Kidney (tissue), 14 donors: Measurements from ENCODE around the gene CILP2. TPM values are rescaled to one million over a fixed set of nuclear protein-coding genes. Genes with fewer than 3 reads are reported as not detected.

ENCODE experiments used
- DNase-seq, 5 donors: peaks; one replicate each; pipeline ENCODE4 v3.0.0-alpha.2; 2013 to 2020
- FAIRE-seq: peaks from 2 replicates; lab custom pipeline; 2012; peaks lifted over from hg19 to GRCh38; lab: Jason Lieb, UNC
- H3K27ac ChIP-seq, 2 donors: one replicate each; pipeline ENCODE4 v1.7.0; 2013; ENCODE audit warnings: low read depth in 2 of 2, low read length in 2 of 2, inconsistent platforms in 1 of 2
- H3K27me3 ChIP-seq: one replicate; pipeline ENCODE4 v1.7.1; 2013; ENCODE audit warnings: low read length, inconsistent platforms; ENCODE audit not compliant: control insufficient read depth, insufficient read depth
- H3K36me3 ChIP-seq, 3 donors: one replicate each; pipeline versions ENCODE4 v1.7.0 to v1.7.1; 2013; ENCODE audit warnings: low read length in 3 of 3, control low read depth in 1 of 3, inconsistent platforms in 1 of 3; ENCODE audit not compliant: insufficient read depth in 3 of 3, control insufficient read depth in 2 of 3
- H3K4me1 ChIP-seq, 3 donors: one replicate each; pipeline versions ENCODE4 v1.7.0 to v1.7.1; 2013; ENCODE audit warnings: low read length in 3 of 3, inconsistent platforms in 1 of 3, low read depth in 1 of 3; ENCODE audit not compliant: control insufficient read depth in 2 of 3, insufficient read depth in 2 of 3
- H3K4me3 ChIP-seq, 3 donors: one replicate each; pipeline versions ENCODE4 v1.7.0 to v1.8.1; 2013; ENCODE audit warnings: low read length in 3 of 3, control low read depth in 1 of 3, inconsistent platforms in 1 of 3
- H3K9ac ChIP-seq, 3 donors: one replicate each; pipeline versions ENCODE4 v1.7.0 to v1.7.1; 2013; ENCODE audit warnings: low read length in 3 of 3, control low read depth in 1 of 3, inconsistent platforms in 1 of 3
- H3K9me3 ChIP-seq, 3 donors: one replicate each; pipeline versions ENCODE4 v1.7.0 to v1.7.1; 2013; ENCODE audit warnings: low read length in 3 of 3, control low read depth in 1 of 3, inconsistent platforms in 1 of 3; ENCODE audit not compliant: control insufficient read depth in 2 of 3, insufficient read depth in 1 of 3
- CTCF ChIP-seq: IDR thresholded peaks from 3 replicates; pipeline ENCODE4 v1.5.1; 2012; ENCODE audit warnings: mild to moderate bottlenecking, moderate library complexity, borderline replicate concordance; ENCODE audit not compliant: insufficient read depth; ENCODE audit errors: extremely low read depth
- intact Hi-C: fragments of 100-400 bp; cut with DNase I; formaldehyde crosslinking; loops from one replicate; pipeline ENCODE4 v1.11.1; 2022
- polyA plus RNA-seq: library from polyadenylated mRNA; stranded (reverse); fragments of 350-450 nt; fragmentation: Illumina TruSeq; extraction: RNeasy Lipid Tissue Mini Kit (QIAGEN cat#74804); gene quantifications from one replicate; pipeline ENCODE4 v1.2.3, GENCODE V29; 2014; ENCODE audit warnings: low read depth, low replicate concordance; ENCODE audit not compliant: insufficient read depth
- total RNA-seq: library from RNA; stranded (reverse); fragmentation: NEBNext Ultra II Directional; extraction: Animal tissue kit (Norgen Biotek cat#: 25700); gene quantifications from one replicate; pipeline ENCODE4 v1.2.1, GENCODE V29; 2021
- donor health status: control.
- donor health status: control.
- donor health status: control.
- donor health status: control.
- donor health status: control.
- donor health status: DM: yes; HTN: yes; CAD: no.
- donor health status: Normal renal cell carcinoma (clear cell type).

CILP2 gene
- total and polyA plus RNA-seq, 2 donors from 2014 or later, result 0.41 TPM; not detected in 1

DNA sequence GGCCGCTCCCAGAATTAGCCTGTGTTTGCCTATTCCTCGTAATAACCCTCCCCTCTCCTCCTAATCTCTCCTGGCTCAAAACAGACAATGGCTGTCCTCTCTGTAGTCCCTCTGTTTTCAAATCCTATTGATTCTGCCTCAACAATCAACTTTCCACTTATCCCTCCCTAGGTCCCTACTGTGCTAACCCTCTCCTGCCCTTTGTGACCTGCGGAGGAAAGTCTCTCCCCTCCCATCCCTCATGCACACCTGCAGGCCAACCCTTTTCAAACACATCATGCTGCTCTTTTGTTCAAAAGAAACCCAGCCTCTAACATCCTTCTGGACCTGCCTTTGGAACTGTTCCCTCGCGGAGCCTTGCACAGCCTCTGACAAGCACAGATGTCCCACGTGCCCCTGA is 37.3 kb downstream of the CILP2 start:
- Histone ChIP-seq H3K4me1 (no peaks in the 10 kb centered on the region), H3K36me3 (no peaks in the 10 kb centered on the region), H3K27ac (no peak overlapping the region), H3K9ac (no peak overlapping the region), H3K9me3 (no peaks in the 10 kb centered on the region), H3K27me3 (no peaks in the 10 kb centered on the region), H3K4me3 (no peak overlapping the region)
- intact Hi-C loops, result no loop called here
- FAIRE-seq (no peak), DNase-seq (no peak)
- no peak for TF ChIP-seq CTCF

DNA sequence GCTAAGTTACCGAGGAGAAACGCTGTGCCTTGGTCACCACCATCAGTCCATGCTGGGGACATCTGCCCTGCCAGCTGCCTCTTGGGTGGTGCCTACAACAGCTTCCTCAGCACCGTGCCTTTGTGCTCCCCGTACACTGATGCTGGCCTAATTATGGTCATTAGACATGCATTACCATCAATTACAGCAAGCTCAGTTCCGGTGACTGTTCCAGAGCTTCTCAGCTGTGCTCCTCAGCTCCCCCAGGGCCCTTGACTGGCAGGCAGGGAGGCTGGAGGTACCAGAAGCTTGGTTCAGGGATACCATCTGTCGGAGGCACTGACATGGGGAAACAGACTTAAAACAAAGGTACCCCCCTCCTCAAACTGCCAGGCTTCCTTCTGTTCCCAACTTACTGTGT is 40.2 kb downstream of the CILP2 start:
- H3K9ac ChIP-seq, result no peak overlapping the region
- H3K36me3 ChIP-seq, result no peaks in the 10 kb centered on the region
- no peaks in the 10 kb centered on the region for H3K4me1 ChIP-seq
- H3K27ac ChIP-seq, result no peak overlapping the region
- H3K4me3 ChIP-seq, result no peak overlapping the region
- no peak for TF ChIP-seq CTCF
- no peaks in the 10 kb centered on the region for H3K27me3 ChIP-seq
- DNase-seq, result no peak
- H3K9me3 ChIP-seq, result no peaks in the 10 kb centered on the region
- FAIRE-seq, result no peak
- intact Hi-C loops, result no loop called here

DNA sequence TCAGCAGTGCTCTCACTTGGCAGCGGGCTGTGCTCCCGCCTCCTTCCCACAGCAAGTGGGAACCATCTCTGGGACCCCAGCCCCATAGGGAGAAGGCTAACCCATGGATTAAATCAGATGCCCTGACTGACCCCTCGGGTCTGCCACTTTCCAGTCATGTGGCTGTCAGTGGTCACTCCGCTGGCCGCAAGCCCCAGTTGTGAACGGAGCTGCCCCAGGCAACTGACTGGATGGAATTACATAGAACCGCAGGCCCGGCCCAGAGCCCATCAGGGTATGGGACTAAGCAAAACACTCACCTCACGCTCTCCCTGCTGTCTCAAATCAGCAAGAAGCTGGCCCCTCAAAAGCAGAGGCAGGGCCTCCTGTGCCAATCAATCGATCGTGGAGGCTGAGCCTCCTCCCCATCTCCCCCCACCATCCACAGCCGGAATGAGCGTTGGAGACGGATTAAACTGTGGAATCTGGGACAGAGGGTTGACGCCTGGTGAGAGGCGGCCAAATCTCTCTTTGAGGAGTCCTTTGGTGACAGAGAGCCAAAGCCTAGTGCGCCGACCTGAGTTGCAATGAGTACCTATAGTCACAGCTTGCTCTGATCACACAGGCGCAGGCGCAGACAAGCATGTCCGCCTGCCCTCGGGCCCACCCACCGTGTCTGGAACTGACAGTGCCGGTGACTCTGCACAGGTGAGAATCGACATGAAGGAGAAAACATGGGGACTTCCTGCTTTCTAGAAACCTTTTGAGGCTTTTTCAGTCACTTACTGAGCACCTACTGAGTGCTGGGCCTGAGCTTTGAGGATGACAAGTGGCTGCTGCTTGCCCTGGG is 41.7 kb downstream of the CILP2 start:
- Histone ChIP-seq H3K4me1 (no peaks in the 10 kb centered on the region), H3K4me3 (no peak overlapping the region), H3K9ac (no peak overlapping the region), H3K36me3 (no peaks in the 10 kb centered on the region), H3K27ac (no peak overlapping the region), H3K9me3 (no peaks in the 10 kb centered on the region), H3K27me3 (no peaks in the 10 kb centered on the region)
- DNase-seq (no peak), FAIRE-seq (no peak)
- no peak for TF ChIP-seq CTCF
- intact Hi-C loops, result no loop called here
